ENCODE results near the gene ERC2.

DNA sequence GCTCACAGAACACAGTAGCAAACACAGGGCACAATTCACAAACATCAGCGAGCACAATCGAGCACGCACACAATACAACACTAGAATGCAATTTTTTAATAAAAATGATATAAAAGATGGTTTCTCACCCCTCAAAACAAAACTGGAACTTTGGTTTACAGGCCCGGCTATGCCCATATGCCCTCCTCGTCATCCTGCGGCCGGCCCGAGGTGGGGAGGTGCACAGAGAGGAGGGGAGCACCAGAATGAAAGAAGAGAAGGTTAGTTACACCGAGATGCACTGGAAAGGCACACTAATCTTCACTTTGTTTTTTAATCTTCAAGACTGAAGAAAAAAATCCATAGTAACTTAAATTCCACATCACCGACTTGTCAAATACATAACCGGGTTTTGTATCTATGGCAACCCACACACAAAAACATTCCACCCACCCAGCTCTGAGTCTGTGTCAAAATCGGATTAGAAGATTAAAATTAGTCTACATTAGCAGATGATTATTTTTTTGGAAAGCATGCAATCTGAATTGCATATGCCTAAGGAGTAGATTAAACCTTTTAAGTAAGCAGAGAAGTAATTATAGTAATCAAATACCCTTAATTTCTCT, 784.5 kb downstream of the ERC2 start:
- TF ChIP-seq, protein P1, sequence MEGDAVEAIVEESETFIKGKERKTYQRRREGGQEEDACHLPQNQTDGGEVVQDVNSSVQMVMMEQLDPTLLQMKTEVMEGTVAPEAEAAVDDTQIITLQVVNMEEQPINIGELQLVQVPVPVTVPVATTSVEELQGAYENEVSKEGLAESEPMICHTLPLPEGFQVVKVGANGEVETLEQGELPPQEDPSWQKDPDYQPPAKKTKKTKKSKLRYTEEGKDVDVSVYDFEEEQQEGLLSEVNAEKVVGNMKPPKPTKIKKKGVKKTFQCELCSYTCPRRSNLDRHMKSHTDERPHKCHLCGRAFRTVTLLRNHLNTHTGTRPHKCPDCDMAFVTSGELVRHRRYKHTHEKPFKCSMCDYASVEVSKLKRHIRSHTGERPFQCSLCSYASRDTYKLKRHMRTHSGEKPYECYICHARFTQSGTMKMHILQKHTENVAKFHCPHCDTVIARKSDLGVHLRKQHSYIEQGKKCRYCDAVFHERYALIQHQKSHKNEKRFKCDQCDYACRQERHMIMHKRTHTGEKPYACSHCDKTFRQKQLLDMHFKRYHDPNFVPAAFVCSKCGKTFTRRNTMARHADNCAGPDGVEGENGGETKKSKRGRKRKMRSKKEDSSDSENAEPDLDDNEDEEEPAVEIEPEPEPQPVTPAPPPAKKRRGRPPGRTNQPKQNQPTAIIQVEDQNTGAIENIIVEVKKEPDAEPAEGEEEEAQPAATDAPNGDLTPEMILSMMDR (IDR thresholded peaks at IDR 0.05) = no peak
- TF ChIP-seq POLR2A (IDR thresholded peaks at IDR 0.05) = no peak

Data from heart left ventricle (tissue), 13 donors.